ENCODE measurements around the gene RACGAP1. TPM values are rescaled to one million over a fixed set of nuclear protein-coding genes. Genes with fewer than 3 reads are reported as not detected.

Gene RACGAP1
- total and polyA plus RNA-seq, 2 experiments from 2014 or later = 19.0 to 52.8 TPM

DNA sequence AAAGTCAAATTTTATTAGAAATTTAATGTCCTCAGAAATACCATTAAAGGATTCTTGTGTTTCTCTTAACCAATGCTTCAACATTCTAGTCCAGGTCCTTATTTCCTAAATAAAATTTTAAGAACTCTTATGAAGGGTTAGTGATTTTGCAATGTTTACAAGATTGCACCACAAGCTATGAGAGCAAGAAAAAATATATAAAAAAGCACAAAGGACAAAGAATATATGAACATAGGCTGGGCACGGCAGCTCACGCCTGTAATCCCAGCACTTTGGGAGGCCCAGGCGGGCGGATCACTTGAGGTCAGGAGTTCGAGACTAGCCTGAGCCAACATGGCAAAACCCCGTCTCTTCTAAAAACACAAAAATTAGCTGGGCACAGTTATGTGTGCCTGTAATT is 7.7 kb downstream of the RACGAP1 start (continued):
- TF ChIP-seq, protein P1, sequence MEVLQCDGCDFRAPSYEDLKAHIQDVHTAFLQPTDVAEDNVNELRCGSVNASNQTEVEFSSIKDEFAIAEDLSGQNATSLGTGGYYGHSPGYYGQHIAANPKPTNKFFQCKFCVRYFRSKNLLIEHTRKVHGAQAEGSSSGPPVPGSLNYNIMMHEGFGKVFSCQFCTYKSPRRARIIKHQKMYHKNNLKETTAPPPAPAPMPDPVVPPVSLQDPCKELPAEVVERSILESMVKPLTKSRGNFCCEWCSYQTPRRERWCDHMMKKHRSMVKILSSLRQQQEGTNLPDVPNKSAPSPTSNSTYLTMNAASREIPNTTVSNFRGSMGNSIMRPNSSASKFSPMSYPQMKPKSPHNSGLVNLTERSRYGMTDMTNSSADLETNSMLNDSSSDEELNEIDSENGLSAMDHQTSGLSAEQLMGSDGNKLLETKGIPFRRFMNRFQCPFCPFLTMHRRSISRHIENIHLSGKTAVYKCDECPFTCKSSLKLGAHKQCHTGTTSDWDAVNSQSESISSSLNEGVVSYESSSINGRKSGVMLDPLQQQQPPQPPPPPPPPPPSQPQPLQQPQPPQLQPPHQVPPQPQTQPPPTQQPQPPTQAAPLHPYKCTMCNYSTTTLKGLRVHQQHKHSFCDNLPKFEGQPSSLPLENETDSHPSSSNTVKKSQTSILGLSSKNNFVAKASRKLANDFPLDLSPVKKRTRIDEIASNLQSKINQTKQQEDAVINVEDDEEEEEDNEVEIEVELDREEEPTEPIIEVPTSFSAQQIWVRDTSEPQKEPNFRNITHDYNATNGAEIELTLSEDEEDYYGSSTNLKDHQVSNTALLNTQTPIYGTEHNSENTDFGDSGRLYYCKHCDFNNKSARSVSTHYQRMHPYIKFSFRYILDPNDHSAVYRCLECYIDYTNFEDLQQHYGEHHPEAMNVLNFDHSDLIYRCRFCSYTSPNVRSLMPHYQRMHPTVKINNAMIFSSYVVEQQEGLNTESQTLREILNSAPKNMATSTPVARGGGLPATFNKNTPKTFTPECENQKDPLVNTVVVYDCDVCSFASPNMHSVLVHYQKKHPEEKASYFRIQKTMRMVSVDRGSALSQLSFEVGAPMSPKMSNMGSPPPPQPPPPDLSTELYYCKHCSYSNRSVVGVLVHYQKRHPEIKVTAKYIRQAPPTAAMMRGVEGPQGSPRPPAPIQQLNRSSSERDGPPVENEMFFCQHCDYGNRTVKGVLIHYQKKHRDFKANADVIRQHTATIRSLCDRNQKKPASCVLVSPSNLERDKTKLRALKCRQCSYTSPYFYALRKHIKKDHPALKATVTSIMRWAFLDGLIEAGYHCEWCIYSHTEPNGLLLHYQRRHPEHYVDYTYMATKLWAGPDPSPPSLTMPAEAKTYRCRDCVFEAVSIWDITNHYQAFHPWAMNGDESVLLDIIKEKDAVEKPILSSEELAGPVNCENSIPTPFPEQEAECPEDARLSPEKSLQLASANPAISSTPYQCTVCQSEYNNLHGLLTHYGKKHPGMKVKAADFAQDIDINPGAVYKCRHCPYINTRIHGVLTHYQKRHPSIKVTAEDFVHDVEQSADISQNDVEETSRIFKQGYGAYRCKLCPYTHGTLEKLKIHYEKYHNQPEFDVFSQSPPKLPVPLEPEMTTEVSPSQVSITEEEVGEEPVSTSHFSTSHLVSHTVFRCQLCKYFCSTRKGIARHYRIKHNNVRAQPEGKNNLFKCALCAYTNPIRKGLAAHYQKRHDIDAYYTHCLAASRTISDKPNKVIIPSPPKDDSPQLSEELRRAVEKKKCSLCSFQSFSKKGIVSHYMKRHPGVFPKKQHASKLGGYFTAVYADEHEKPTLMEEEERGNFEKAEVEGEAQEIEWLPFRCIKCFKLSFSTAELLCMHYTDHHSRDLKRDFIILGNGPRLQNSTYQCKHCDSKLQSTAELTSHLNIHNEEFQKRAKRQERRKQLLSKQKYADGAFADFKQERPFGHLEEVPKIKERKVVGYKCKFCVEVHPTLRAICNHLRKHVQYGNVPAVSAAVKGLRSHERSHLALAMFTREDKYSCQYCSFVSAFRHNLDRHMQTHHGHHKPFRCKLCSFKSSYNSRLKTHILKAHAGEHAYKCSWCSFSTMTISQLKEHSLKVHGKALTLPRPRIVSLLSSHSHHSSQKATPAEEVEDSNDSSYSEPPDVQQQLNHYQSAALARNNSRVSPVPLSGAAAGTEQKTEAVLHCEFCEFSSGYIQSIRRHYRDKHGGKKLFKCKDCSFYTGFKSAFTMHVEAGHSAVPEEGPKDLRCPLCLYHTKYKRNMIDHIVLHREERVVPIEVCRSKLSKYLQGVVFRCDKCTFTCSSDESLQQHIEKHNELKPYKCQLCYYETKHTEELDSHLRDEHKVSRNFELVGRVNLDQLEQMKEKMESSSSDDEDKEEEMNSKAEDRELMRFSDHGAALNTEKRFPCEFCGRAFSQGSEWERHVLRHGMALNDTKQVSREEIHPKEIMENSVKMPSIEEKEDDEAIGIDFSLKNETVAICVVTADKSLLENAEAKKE (CRISPR knock-in tag; IDR thresholded peaks at IDR 0.05) = no peak
- TF ChIP-seq CREB1 (CRISPR knock-in tag; IDR thresholded peaks at IDR 0.05; ENCODE audit: low read depth) (no peak), ZNF114 (CRISPR knock-in tag; IDR thresholded peaks at IDR 0.05) (no peak), EZH2 (IDR thresholded peaks at IDR 0.05; ENCODE audit: low read depth, unreplicated experiment) (no peak), STAT1 (IDR thresholded peaks at IDR 0.05; ENCODE audit: unreplicated experiment) (no peak), NANOG (IDR thresholded peaks at IDR 0.05; ENCODE audit: borderline replicate concordance) (no peak), JUNB (IDR thresholded peaks at IDR 0.05; ENCODE audit: unreplicated experiment) (no peak), EZH2phosphoT487 (IDR thresholded peaks at IDR 0.05; ENCODE audit: unreplicated experiment) (no peak)
- TF ChIP-seq, protein P2, sequence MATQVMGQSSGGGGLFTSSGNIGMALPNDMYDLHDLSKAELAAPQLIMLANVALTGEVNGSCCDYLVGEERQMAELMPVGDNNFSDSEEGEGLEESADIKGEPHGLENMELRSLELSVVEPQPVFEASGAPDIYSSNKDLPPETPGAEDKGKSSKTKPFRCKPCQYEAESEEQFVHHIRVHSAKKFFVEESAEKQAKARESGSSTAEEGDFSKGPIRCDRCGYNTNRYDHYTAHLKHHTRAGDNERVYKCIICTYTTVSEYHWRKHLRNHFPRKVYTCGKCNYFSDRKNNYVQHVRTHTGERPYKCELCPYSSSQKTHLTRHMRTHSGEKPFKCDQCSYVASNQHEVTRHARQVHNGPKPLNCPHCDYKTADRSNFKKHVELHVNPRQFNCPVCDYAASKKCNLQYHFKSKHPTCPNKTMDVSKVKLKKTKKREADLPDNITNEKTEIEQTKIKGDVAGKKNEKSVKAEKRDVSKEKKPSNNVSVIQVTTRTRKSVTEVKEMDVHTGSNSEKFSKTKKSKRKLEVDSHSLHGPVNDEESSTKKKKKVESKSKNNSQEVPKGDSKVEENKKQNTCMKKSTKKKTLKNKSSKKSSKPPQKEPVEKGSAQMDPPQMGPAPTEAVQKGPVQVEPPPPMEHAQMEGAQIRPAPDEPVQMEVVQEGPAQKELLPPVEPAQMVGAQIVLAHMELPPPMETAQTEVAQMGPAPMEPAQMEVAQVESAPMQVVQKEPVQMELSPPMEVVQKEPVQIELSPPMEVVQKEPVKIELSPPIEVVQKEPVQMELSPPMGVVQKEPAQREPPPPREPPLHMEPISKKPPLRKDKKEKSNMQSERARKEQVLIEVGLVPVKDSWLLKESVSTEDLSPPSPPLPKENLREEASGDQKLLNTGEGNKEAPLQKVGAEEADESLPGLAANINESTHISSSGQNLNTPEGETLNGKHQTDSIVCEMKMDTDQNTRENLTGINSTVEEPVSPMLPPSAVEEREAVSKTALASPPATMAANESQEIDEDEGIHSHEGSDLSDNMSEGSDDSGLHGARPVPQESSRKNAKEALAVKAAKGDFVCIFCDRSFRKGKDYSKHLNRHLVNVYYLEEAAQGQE (IDR thresholded peaks at IDR 0.05; ENCODE audit: unreplicated experiment) = no peak
- TF ChIP-seq, protein P3, sequence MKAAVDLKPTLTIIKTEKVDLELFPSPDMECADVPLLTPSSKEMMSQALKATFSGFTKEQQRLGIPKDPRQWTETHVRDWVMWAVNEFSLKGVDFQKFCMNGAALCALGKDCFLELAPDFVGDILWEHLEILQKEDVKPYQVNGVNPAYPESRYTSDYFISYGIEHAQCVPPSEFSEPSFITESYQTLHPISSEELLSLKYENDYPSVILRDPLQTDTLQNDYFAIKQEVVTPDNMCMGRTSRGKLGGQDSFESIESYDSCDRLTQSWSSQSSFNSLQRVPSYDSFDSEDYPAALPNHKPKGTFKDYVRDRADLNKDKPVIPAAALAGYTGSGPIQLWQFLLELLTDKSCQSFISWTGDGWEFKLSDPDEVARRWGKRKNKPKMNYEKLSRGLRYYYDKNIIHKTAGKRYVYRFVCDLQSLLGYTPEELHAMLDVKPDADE (IDR thresholded peaks at IDR 0.05) = no peak

All from GM23338 (cell line).